K562 (cell line): ENCODE results near the gene VPS50. TPM values are rescaled to one million over a fixed set of nuclear protein-coding genes. Genes with fewer than 3 reads are reported as not detected.

Source experiments
- ATAC-seq: fragments of 200-7000 bp; cut with Tn5 transposase; 3 replicates; pipeline ENCODE4 v1.9.1; 2020; ENCODE audit warnings: moderate library complexity
- BruUV-seq: library from RNA; stranded (reverse); fragments of 400-500 nt; replicated peaks from 2 replicates; lab custom pipeline; 2021; lab: Mats Ljungman, UMichigan
- CTCF ChIA-PET: fragments of 300-600 bp; formaldehyde crosslinking; extraction: SDS; loops from one replicate; lab custom pipeline; 2021; ENCODE audit warnings: low intra/inter-chr PET ratio; lab: Yijun Ruan, JAX
- POLR2A ChIA-PET: fragments of 300-600, 350-650 bp; sonication (Branson Sonifier 250); formaldehyde crosslinking; extraction: SDS; loops from one replicate; lab custom pipeline; 2021; ENCODE audit warnings: antibody characterized with exemption, inconsistent platforms; lab: Yijun Ruan, JAX
- DNase-seq, 4 experiments: peaks; one replicate each; pipeline versions ENCODE4 v3.0.0 to v3.0.0-alpha.2; 2011 to 2018; ENCODE audit warnings: low spot score in 3 of 4, mixed read lengths in 3 of 4; ENCODE audit errors: extremely low read depth in 1 of 4
- FAIRE-seq: peaks from 2 replicates; lab custom pipeline; 2011; peaks lifted over from hg19 to GRCh38; lab: Jason Lieb, UNC
- H2AFZ ChIP-seq: 2 replicates; pipeline ENCODE4 v1.6.0; 2011; ENCODE audit warnings: low read depth, low read length, control low read depth, inconsistent platforms
- H3K27ac ChIP-seq: fragments of 200-600 bp; 3 replicates; pipeline ENCODE4 v1.8.0; 2011; ENCODE audit warnings: low read depth, mild to moderate bottlenecking, control low read depth, inconsistent platforms, low read length, moderate library complexity, mixed read lengths; ENCODE audit errors: extremely low read depth
- H3K27me3 ChIP-seq, 2 experiments: fragments of 300-600 bp in 1 of 2; 2 replicates in 1 of 2; 3 replicates in 1 of 2; pipeline versions ENCODE4 v1.6.0 to v1.8.0; 2011; ENCODE audit warnings: inconsistent platforms in 2 of 2, low read length in 2 of 2, mild to moderate bottlenecking in 1 of 2, mixed read lengths in 1 of 2, moderate library complexity in 1 of 2; ENCODE audit not compliant: control insufficient read depth in 2 of 2, insufficient read depth in 2 of 2
- H3K36me3 ChIP-seq: fragments of 300-600 bp; 3 replicates; pipeline ENCODE4 v1.8.0; 2011; ENCODE audit warnings: mild to moderate bottlenecking, low read length, inconsistent platforms; ENCODE audit not compliant: control insufficient read depth, insufficient read depth
- H3K4me1 ChIP-seq, 2 experiments: fragments of 200-600 bp in 1 of 2; replicated peaks in 1 of 2; 2 replicates in 1 of 2; 3 replicates in 1 of 2; pipeline versions ENCODE4 v1.5.1 to v1.8.0; 2011; ENCODE audit warnings: inconsistent platforms in 2 of 2, low read length in 2 of 2, mild to moderate bottlenecking in 1 of 2, mixed read lengths in 1 of 2, moderate library complexity in 1 of 2; ENCODE audit not compliant: control insufficient read depth in 2 of 2, insufficient read depth in 2 of 2
- H3K4me2 ChIP-seq: 2 replicates; pipeline ENCODE4 v1.6.1; 2011; ENCODE audit warnings: low read length, control low read depth, inconsistent platforms, mixed read lengths; ENCODE audit not compliant: insufficient read depth
- H3K4me3 ChIP-seq: fragments of 200-600 bp; sonication (generic), shearing (Covaris generic); 2 replicates; pipeline ENCODE4 v1.5.1; 2016; ENCODE audit warnings: control low read depth, inconsistent platforms
- H3K79me2 ChIP-seq: fragments of 200-600 bp; 3 replicates; pipeline ENCODE4 v1.8.0; 2011; ENCODE audit warnings: low read length, inconsistent platforms; ENCODE audit not compliant: control insufficient read depth, insufficient read depth
- H3K9ac ChIP-seq, 2 experiments: 2 replicates each; pipeline versions ENCODE4 v1.6.0 to v1.6.1; 2011; ENCODE audit warnings: low read depth in 2 of 2, low read length in 2 of 2, control low read depth in 1 of 2, inconsistent platforms in 1 of 2, mild to moderate bottlenecking in 1 of 2, mixed read lengths in 1 of 2; ENCODE audit not compliant: insufficient read depth in 1 of 2
- H3K9me1 ChIP-seq: one replicate; pipeline ENCODE4 v1.6.0; 2011; ENCODE audit warnings: inconsistent platforms, mild to moderate bottlenecking, low read length, moderate library complexity; ENCODE audit not compliant: control insufficient read depth, insufficient read depth
- H3K9me3 ChIP-seq: replicated peaks from 2 replicates; pipeline ENCODE4 v1.5.1; 2011; ENCODE audit warnings: low read depth, low read length, inconsistent platforms; ENCODE audit not compliant: control insufficient read depth, insufficient read depth
- H4K20me1 ChIP-seq: replicated peaks from 2 replicates; pipeline ENCODE4 v1.6.1; 2011; ENCODE audit warnings: low read length, inconsistent platforms, mixed read lengths; ENCODE audit not compliant: control insufficient read depth, insufficient read depth
- FOXK2 ChIP-seq, 2 experiments: fragments of 450-650 bp; IDR thresholded peaks in 1 of 2; conservative IDR thresholded peaks in 1 of 2; 2 replicates each; pipeline ENCODE4 v1.6.1; 2016; ENCODE audit warnings: low read depth in 2 of 2, mild to moderate bottlenecking in 1 of 2
- JUND ChIP-seq, 2 experiments: IDR thresholded peaks; 2 replicates in 1 of 2; 3 replicates in 1 of 2; pipeline ENCODE4 v1.6.1; 2011; ENCODE audit warnings: borderline replicate concordance in 2 of 2, low read depth in 2 of 2, low read length in 2 of 2, improper control_type of control experiment in 1 of 2, missing biosample characterization in 1 of 2, missing genetic modification characterization in 1 of 2, missing genetic modification reagents in 1 of 2
- KAT7 ChIP-seq: sonication (generic); formaldehyde crosslinking; IDR thresholded peaks from 2 replicates; pipeline ENCODE4 v1.8.0; 2022; ENCODE audit warnings: missing genetic modification reagents, mild to moderate bottlenecking, borderline replicate concordance
- MTA2 ChIP-seq: fragments of 450-650 bp; IDR thresholded peaks from 2 replicates; pipeline ENCODE4 v1.6.1; 2016; ENCODE audit warnings: low read depth
- MXI1 ChIP-seq: IDR thresholded peaks from 2 replicates; pipeline ENCODE4 v1.6.1; 2011; ENCODE audit warnings: low read depth, mild to moderate bottlenecking, improper control_type of control experiment, low read length
- SMARCB1 ChIP-seq: IDR thresholded peaks from 2 replicates; pipeline ENCODE4 v1.6.1; 2011; ENCODE audit warnings: improper control_type of control experiment, low read depth; ENCODE audit not compliant: insufficient read length
- SOX6 ChIP-seq: fragments of 450-650 bp; IDR thresholded peaks from 2 replicates; pipeline ENCODE4 v1.6.1; 2014; ENCODE audit warnings: mild to moderate bottlenecking
- ZSCAN29 ChIP-seq: fragments of 450-650 bp; IDR thresholded peaks from 2 replicates; pipeline ENCODE4 v1.6.1; 2017
- WGBS: fragments of 100-300 bp; shearing (Covaris generic); methylation state at CpG from one replicate; pipeline ENCODE4 v1.1.6; 2016; ENCODE audit warnings: low coverage, mixed read lengths; ENCODE audit not compliant: insufficient coverage; ENCODE audit errors: missing lambda C conversion rate; 5-methylcytosine and 5-hydroxymethylcytosine counted together
- in situ Hi-C: fragments of 300-500 bp; cut with MboI; formaldehyde crosslinking; loops from 4 replicates; pipeline ENCODE4 v1.15.0; 2018; ENCODE audit warnings: inconsistent platforms, mixed read lengths
- intact Hi-C: fragments of 100-400 bp; cut with micrococcal nuclease; formaldehyde crosslinking; loops from 2 replicates; pipeline ENCODE4 v1.14.2; 2022
- polyA plus RNA-seq, 8 experiments: library from polyadenylated mRNA; depleted of rRNA in 4 of 8; stranded (reverse) in 5 of 8; unstranded in 3 of 8; fragments of >200 nt; fragmentation: Nextera tagmentation in 2 of 8; fragmentation: Illumina TruSeq in 1 of 8; extraction: Ambion mirVana in 2 of 8; extraction: Trizol in 1 of 8; gene quantifications; 2 replicates each; pipeline versions ENCODE4 v1.2.1 to v1.2.3, GENCODE V29; 2011 to 2014; ENCODE audit warnings: inconsistent platforms in 1 of 8, missing spikeins in 1 of 8
- total RNA-seq, 7 experiments: library from RNA; depleted of rRNA in 6 of 7; stranded (reverse); fragments of >200 nt in 6 of 7; fragmentation: Illumina TruSeq in 2 of 7; extraction: Trizol in 2 of 7; gene quantifications; 2 replicates each; pipeline versions ENCODE4 v1.2.1 to v1.2.3, GENCODE V29; 2011 to 2021; ENCODE audit warnings: low replicate concordance in 1 of 7
- TF ChIP-seq, protein P1 (sequence below), 2 experiments: IDR thresholded peaks in 1 of 2; conservative IDR thresholded peaks in 1 of 2; 2 replicates each; pipeline ENCODE4 v1.6.1; 2016; ENCODE audit warnings: low read depth in 2 of 2, mild to moderate bottlenecking in 1 of 2, missing compliant biosample characterization in 1 of 2, missing genetic modification characterization in 1 of 2, moderate library complexity in 1 of 2
- TF ChIP-seq, protein P2 (sequence below): fragments of 450-650 bp; formaldehyde crosslinking; conservative IDR thresholded peaks from 2 replicates; pipeline ENCODE4 v1.4.0; 2022; ENCODE audit warnings: mild to moderate bottlenecking, missing genetic modification characterization
- TF ChIP-seq, protein P3 (sequence below): fragments of 450-650 bp; formaldehyde crosslinking; IDR thresholded peaks from 2 replicates; pipeline ENCODE4 v1.4.0; 2020; ENCODE audit warnings: mild to moderate bottlenecking, moderate library complexity

Gene VPS50
- total and polyA plus RNA-seq, 9 of the 15 experiments (the other 6 are each of a cell fraction or from before 2014, with no cell fraction given): 10.5 to 29.4 (median 15.8) TPM

DNA sequence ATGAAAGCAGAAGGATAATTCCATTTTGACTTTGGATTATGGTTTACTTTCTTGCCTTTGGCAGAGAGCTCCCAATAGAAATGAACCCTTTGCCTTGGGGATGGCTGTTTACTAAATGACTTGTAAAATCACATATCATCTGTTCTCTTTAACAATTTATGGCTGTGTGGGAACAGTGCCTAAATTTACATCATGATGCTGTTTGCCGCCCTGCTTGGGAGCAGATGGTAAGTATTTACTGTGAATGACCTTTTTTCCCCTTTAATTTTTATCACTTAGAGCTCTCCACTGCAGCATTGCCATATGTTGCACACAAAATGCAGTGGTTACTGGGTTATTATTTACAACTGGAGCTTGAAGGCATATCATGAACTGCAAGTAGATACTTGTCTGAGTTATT is 19.3 kb upstream of the VPS50 start (continued):
- no peak for TF ChIP-seq MXI1
- TF ChIP-seq, all 486 proteins: peak for 0

DNA sequence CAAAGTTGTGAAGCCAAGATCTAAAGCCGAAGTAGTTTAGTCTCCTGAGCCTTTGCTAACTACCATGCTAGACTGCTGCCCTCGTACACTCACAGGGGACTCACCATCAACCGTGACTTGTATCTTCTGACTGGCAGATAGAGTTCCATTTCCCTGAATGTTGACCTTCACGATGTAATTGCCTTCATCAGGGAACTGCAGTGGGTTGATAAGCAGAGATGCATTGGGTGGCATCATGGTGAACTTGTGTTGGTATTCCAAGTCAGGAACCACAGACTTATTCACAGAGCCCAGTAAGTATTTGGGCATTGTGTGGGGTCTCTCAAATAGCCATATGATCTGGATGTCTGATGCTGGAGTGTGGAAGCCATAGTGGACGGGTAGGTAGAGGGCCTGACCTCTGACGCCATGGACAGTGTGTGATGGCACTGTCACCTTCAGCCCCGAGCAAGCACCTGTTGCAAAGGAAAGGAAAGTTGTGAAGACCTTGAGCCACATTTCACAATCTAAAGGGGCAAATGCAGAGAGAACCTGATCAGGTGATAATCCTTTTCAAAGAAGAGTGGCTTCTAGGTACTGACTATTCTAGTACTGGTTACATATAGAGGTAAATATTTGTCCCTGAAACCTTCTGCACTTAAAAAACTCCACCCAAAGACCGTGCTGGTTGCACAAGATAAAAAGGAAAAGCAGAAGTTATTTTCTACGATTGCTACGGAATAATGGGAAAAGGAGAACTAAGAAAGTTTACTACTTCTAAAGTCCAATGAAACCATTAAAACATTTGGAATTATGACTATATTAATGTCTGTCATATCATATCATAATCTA is 13.0 kb upstream of the VPS50 start:
- WGBS: 4% methylated on average over 10 of the region's 10 CpGs
- TF ChIP-seq, protein P1, sequence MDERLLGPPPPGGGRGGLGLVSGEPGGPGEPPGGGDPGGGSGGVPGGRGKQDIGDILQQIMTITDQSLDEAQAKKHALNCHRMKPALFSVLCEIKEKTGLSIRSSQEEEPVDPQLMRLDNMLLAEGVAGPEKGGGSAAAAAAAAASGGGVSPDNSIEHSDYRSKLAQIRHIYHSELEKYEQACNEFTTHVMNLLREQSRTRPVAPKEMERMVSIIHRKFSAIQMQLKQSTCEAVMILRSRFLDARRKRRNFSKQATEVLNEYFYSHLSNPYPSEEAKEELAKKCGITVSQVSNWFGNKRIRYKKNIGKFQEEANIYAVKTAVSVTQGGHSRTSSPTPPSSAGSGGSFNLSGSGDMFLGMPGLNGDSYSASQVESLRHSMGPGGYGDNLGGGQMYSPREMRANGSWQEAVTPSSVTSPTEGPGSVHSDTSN (CRISPR knock-in tag; IDR thresholded peaks at IDR 0.05; ENCODE audit: low read depth): no peak
- TF ChIP-seq, protein P1 (tag; conservative IDR thresholded peaks at IDR 0.05; ENCODE audit: low read depth): no peak
- TF ChIP-seq MTA2 (peak; percentile 50), KAT7 (CRISPR knock-in tag) (peak; percentile 95; the same call in 1 of the 2 replicates), JUND (IDR thresholded peaks at IDR 0.05; ENCODE audit: borderline replicate concordance, low read depth, low read length) (peak; percentile 44; the same call in 1 of the 2 replicates), JUND (tag; IDR thresholded peaks at IDR 0.05; ENCODE audit: borderline replicate concordance, low read depth, low read length) (no peak), ZSCAN29 (no peak), SOX6 (peak; percentile 51; the same call in 1 of the 2 replicates), SMARCB1 (peak; percentile 25), FOXK2 (conservative IDR thresholded peaks at IDR 0.05 in 1 of 2, IDR thresholded peaks at IDR 0.05 in 1 of 2; ENCODE audit: low read depth in 2 of 2) (0 out of 4 replicates have a peak, but pooled peaks of 1 of the 2 experiments have one; percentile 22)
- TF ChIP-seq, protein P2, sequence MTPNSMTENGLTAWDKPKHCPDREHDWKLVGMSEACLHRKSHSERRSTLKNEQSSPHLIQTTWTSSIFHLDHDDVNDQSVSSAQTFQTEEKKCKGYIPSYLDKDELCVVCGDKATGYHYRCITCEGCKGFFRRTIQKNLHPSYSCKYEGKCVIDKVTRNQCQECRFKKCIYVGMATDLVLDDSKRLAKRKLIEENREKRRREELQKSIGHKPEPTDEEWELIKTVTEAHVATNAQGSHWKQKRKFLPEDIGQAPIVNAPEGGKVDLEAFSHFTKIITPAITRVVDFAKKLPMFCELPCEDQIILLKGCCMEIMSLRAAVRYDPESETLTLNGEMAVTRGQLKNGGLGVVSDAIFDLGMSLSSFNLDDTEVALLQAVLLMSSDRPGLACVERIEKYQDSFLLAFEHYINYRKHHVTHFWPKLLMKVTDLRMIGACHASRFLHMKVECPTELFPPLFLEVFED (CRISPR knock-in tag): no peak
- TF ChIP-seq, protein P3, sequence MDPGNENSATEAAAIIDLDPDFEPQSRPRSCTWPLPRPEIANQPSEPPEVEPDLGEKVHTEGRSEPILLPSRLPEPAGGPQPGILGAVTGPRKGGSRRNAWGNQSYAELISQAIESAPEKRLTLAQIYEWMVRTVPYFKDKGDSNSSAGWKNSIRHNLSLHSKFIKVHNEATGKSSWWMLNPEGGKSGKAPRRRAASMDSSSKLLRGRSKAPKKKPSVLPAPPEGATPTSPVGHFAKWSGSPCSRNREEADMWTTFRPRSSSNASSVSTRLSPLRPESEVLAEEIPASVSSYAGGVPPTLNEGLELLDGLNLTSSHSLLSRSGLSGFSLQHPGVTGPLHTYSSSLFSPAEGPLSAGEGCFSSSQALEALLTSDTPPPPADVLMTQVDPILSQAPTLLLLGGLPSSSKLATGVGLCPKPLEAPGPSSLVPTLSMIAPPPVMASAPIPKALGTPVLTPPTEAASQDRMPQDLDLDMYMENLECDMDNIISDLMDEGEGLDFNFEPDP: no peak

More for the DNA sequence above, 13.0 kb upstream of the VPS50 start:
- FAIRE-seq (peak; percentile 48), DNase-seq (peak in 2 of 4 experiments; percentile 39 to 59), ATAC-seq (peak; percentile 58)
- H3K36me3 ChIP-seq: no peaks in the 10 kb centered on the region
- H3K9ac ChIP-seq: peak overlapping the region; percentile 5 to 63; a peak in 3 of 4 replicates
- no peaks in the 10 kb centered on the region for H3K27me3 ChIP-seq
- ChIA-PET POLR2A (no interaction called here), CTCF (no interaction called here)
- in situ Hi-C loops (no loop called here), intact Hi-C loops (no loop called here)
- H3K79me2 ChIP-seq: peaks cover 30% of the 10 kb centered on the region; the same call in 2 of the 3 replicates
- peak overlapping the region; percentile 76 for H3K27ac ChIP-seq
- BruUV-seq: TSS peak; percentile 65
- H3K4me1 ChIP-seq: peaks cover 7 to 32% of the 10 kb centered on the region in 2 experiments; a peak in 3 of 5 replicates
- peak overlapping the region; percentile 91 for H3K4me2 ChIP-seq
- no peaks in the 10 kb centered on the region for H4K20me1 ChIP-seq
- H2AFZ ChIP-seq: peak overlapping the region; percentile 79
- no peaks in the 10 kb centered on the region for H3K9me3 ChIP-seq
- no peaks in the 10 kb centered on the region for H3K9me1 ChIP-seq
- peak overlapping the region; percentile 28 for H3K4me3 ChIP-seq
